Stomach (tissue), 9 donors: ENCODE results near the gene PPP1R12B. TPM values are rescaled to one million over a fixed set of nuclear protein-coding genes. Genes with fewer than 3 reads are reported as not detected.
A peak's percentile ranks its signal among the peaks of the same experiment; 100 is the strongest.

Experiments
- DNase-seq, 2 donors: peaks; one replicate each; pipeline versions ENCODE4 v3.0.0 to v3.0.0-alpha.2; 2013 to 2019
- H3K27ac ChIP-seq, 5 donors: fragments of 200-600 bp in 4 of 5; sonication (generic) in 4 of 5; one replicate each; pipeline ENCODE4 v1.5.1; 2013 to 2019; ENCODE audit warnings: mild to moderate bottlenecking in 1 of 5, moderate library complexity in 1 of 5
- H3K27me3 ChIP-seq, 3 donors: fragments of 200-600 bp; sonication (generic); one replicate each; pipeline ENCODE4 v1.5.1; 2017 to 2019; ENCODE audit warnings: mixed run types in 1 of 3
- H3K36me3 ChIP-seq, 4 donors: fragments of 200-600 bp; sonication (generic); 1 replicate in 3 of 4; 2 replicates in 1 of 4; pipeline ENCODE4 v1.5.1; 2016 to 2019
- H3K4me1 ChIP-seq, 4 donors: fragments of 200-600 bp; sonication (generic); one replicate each; pipeline ENCODE4 v1.5.1; 2016 to 2019
- H3K4me3 ChIP-seq, 4 donors: fragments of 200-600 bp; sonication (generic) in 3 of 4; one replicate each; pipeline ENCODE4 v1.5.1; 2016 to 2019; ENCODE audit warnings: mild to moderate bottlenecking in 1 of 4
- H3K9me3 ChIP-seq, 4 donors: fragments of 200-600 bp; sonication (generic); one replicate each; pipeline ENCODE4 v1.5.1; 2016 to 2019
- CTCF ChIP-seq, 7 experiments: fragments of 450-650 bp in 4 of 7; fragments of 200-600 bp in 3 of 7; sonication (generic) in 3 of 7; IDR thresholded peaks; one replicate each; pipeline ENCODE4 v1.5.1; 2016 to 2019; ENCODE audit warnings: antibody characterized with exemption in 7 of 7, control low read depth in 2 of 7, mild to moderate bottlenecking in 1 of 7
- EP300 ChIP-seq: sonication (generic); formaldehyde crosslinking; IDR thresholded peaks from one replicate; pipeline ENCODE4 v1.6.1; 2017; ENCODE audit warnings: antibody characterized with exemption
- POLR2A ChIP-seq, 4 donors: fragments of 450-650 bp; IDR thresholded peaks; one replicate each; pipeline ENCODE4 v1.6.1; 2016; ENCODE audit warnings: antibody characterized with exemption in 4 of 4, control low read depth in 2 of 4, mild to moderate bottlenecking in 1 of 4, moderate library complexity in 1 of 4
- POLR2AphosphoS5 ChIP-seq, 3 donors: sonication (generic); formaldehyde crosslinking; IDR thresholded peaks; one replicate each; pipeline ENCODE4 v1.6.1; 2016; ENCODE audit warnings: antibody characterized with exemption in 3 of 3
- WGBS, 5 donors: extraction: QIAGEN DNeasy Blood & Tissue Kit in 3 of 5; methylation state at CpG; one replicate each; pipeline versions ENCODE4 v1.1.5 to v1.1.7; 2013 to 2018; 5-methylcytosine and 5-hydroxymethylcytosine counted together
- intact Hi-C: fragments of 100-400 bp; cut with DNase I; formaldehyde crosslinking; loops from one replicate; pipeline ENCODE4 v1.15.1; 2023; ENCODE audit warnings: low total_unique reads
- polyA plus RNA-seq, 3 donors: library from polyadenylated mRNA; stranded (reverse); fragments of 200-250 nt; gene quantifications; one replicate each; pipeline ENCODE4 v1.2.3, GENCODE V29; 2013
- total RNA-seq, 5 donors: library from RNA; depleted of rRNA; stranded (reverse); fragments of >200 nt; gene quantifications; one replicate each; pipeline versions ENCODE4 v1.1.0 to v1.2.3, GENCODE V29; 2014 to 2016
- donor health status: healthy with polysubstance abuse.
- donor health status: Bipolar disorder and iron deficiency.
- donor health status: healthy.

PPP1R12B gene
- total and polyA plus RNA-seq, 8 donors: 9.7 to 352 (median 96.0) TPM

GRCh38 chr1:202576816-202577215 is 228.3 kb downstream of the PPP1R12B start:
- peak in 1 of 2 donors; percentile 43 for DNase-seq
- H3K27ac ChIP-seq: peak overlapping the region in 4 of 5 donors; percentile 43 to 74 (median 72)
- H3K36me3 ChIP-seq: peaks cover 13 to 58% (median 51%) of the 10 kb centered on the region in 4 donors
- no peaks in the 10 kb centered on the region for H3K27me3 ChIP-seq
- H3K4me1 ChIP-seq: peaks cover 0 to 83% (median 45%) of the 10 kb centered on the region in 4 donors
- intact Hi-C loops: no loop called here
- TF ChIP-seq EP300 (no peak), POLR2AphosphoS5 (IDR thresholded peaks at IDR 0.05) (peak; percentile 47 to 67 (median 54))
- H3K4me3 ChIP-seq: no peak overlapping the region
- 65 to 90% (median 69%) methylated on average over 1 of the region's 1 CpG for WGBS, 5 donors
- H3K9me3 ChIP-seq: no peaks in the 10 kb centered on the region

GRCh38 chr1:202577381-202577780 is 228.9 kb downstream of the PPP1R12B start:
- no peak overlapping the region for H3K4me3 ChIP-seq
- H3K4me1 ChIP-seq: peaks cover 0 to 79% (median 42%) of the 10 kb centered on the region in 4 donors
- intact Hi-C loops: no loop called here
- no peak for DNase-seq
- peaks cover 13 to 58% (median 53%) of the 10 kb centered on the region in 4 donors for H3K36me3 ChIP-seq
- H3K27me3 ChIP-seq: no peaks in the 10 kb centered on the region
- H3K27ac ChIP-seq: peak overlapping the region in 4 of 5 donors; percentile 43 to 74 (median 72)
- no peaks in the 10 kb centered on the region for H3K9me3 ChIP-seq
- WGBS, 5 donors: 14 to 35% (median 20%) methylated on average over 2 of the region's 2 CpGs
- TF ChIP-seq POLR2A (IDR thresholded peaks at IDR 0.05): no peak
- TF ChIP-seq CTCF (IDR thresholded peaks at IDR 0.05): no peak
- TF ChIP-seq EP300: no peak
- TF ChIP-seq POLR2AphosphoS5 (IDR thresholded peaks at IDR 0.05): no peak

GRCh38 chr1:202578001-202578504 is 229.6 kb downstream of the PPP1R12B start:
- H3K27me3 ChIP-seq: no peaks in the 10 kb centered on the region
- WGBS, 5 donors: 40 to 60% (median 48%) methylated on average over 4 of the region's 4 CpGs
- peak overlapping the region in 4 of 5 donors; percentile 53 to 74 (median 72) for H3K27ac ChIP-seq
- H3K9me3 ChIP-seq: no peaks in the 10 kb centered on the region
- H3K4me1 ChIP-seq: peaks cover 0 to 72% (median 42%) of the 10 kb centered on the region in 4 donors
- H3K4me3 ChIP-seq: no peak overlapping the region
- intact Hi-C loops: no loop called here
- no peak for TF ChIP-seq CTCF (IDR thresholded peaks at IDR 0.05)
- TF ChIP-seq POLR2AphosphoS5 (IDR thresholded peaks at IDR 0.05): peak in 1 of 3 donors; percentile 33
- TF ChIP-seq EP300: no peak
- no peak for TF ChIP-seq POLR2A (IDR thresholded peaks at IDR 0.05)
- DNase-seq: peak in 1 of 2 donors; percentile 78
- H3K36me3 ChIP-seq: peaks cover 13 to 58% (median 52%) of the 10 kb centered on the region in 4 donors

- TF ChIP-seq POLR2AphosphoS5 (IDR thresholded peaks at IDR 0.05) (peak in 1 of 3 donors; percentile 12), CTCF (IDR thresholded peaks at IDR 0.05) (no peak)
- no peak overlapping the region for H3K4me3 ChIP-seq
- whole genome bisulfite sequencing, 5 donors: 54 to 80% (median 76%) methylated on average over 6 of the region's 6 CpGs
- H3K4me1 ChIP-seq: peaks cover 0 to 67% (median 41%) of the 10 kb centered on the region in 4 donors
- H3K27ac ChIP-seq: peak overlapping the region in 4 of 5 donors; percentile 53 to 74 (median 72)
- no peaks in the 10 kb centered on the region for H3K27me3 ChIP-seq
- H3K36me3 ChIP-seq: peaks cover 13 to 58% (median 49%) of the 10 kb centered on the region in 4 donors
- no peaks in the 10 kb centered on the region for H3K9me3 ChIP-seq
- intact Hi-C loops: no loop called here
- DNase-seq: no peak
Observed at GRCh38 chr1:202578565-202578964, 230.1 kb downstream of the PPP1R12B start.

- Histone ChIP-seq H3K4me3 (no peak overlapping the region), H3K36me3 (peaks cover 13 to 58% (median 52%) of the 10 kb centered on the region in 4 donors), H3K27me3 (no peaks in the 10 kb centered on the region), H3K9me3 (no peaks in the 10 kb centered on the region), H3K4me1 (peaks cover 0 to 58% (median 37%) of the 10 kb centered on the region in 4 donors), H3K27ac (peak overlapping the region in 4 of 5 donors; percentile 53 to 74 (median 72))
- intact Hi-C loops: no loop called here
- TF ChIP-seq POLR2AphosphoS5 (IDR thresholded peaks at IDR 0.05) (peak in 1 of 3 donors; percentile 15), EP300 (no peak)
- 58 to 87% (median 84%) methylated on average over 2 of the region's 2 CpGs for WGBS, 5 donors
- DNase-seq: peak in 1 of 2 donors; percentile 81
Observed at GRCh38 chr1:202579806-202580205, 231.3 kb downstream of the PPP1R12B start.
